Left lung (tissue), 10 donors: ENCODE results near the gene SIGLEC7. TPM values are rescaled to one million over a fixed set of nuclear protein-coding genes. Genes with fewer than 3 reads are reported as not detected.

Experiments
- ATAC-seq: fragments of 200-7000 bp; cut with Tn5 transposase; one replicate; pipeline ENCODE4 v1.9.1; 2020; ENCODE audit warnings: moderate library complexity
- DNase-seq, 4 donors: peaks; one replicate each; pipeline ENCODE4 v3.0.0-alpha.2; 2013 to 2020
- H3K27ac ChIP-seq, 2 donors: fragments of 200-600 bp; sonication (generic) in 1 of 2; one replicate each; pipeline versions ENCODE4 v1.5.0 to v1.8.0; 2020 to 2021
- H3K27me3 ChIP-seq, 2 donors: fragments of 200-600 bp; sonication (generic) in 1 of 2; one replicate each; pipeline versions ENCODE4 v1.5.0 to v1.8.0; 2020 to 2021
- H3K36me3 ChIP-seq, 2 donors: fragments of 200-600 bp; sonication (generic) in 1 of 2; one replicate each; pipeline versions ENCODE4 v1.5.0 to v1.8.0; 2020 to 2021
- H3K4me1 ChIP-seq, 2 donors: fragments of 200-600 bp; one replicate each; pipeline ENCODE4 v1.8.0; 2021
- H3K4me3 ChIP-seq, 2 donors: fragments of 200-600 bp; sonication (generic) in 1 of 2; one replicate each; pipeline versions ENCODE4 v1.5.0 to v1.8.0; 2020 to 2021; ENCODE audit warnings: mild to moderate bottlenecking in 1 of 2
- H3K9me3 ChIP-seq, 2 donors: fragments of 200-600 bp; sonication (generic) in 1 of 2; one replicate each; pipeline versions ENCODE4 v1.5.0 to v1.8.0; 2020 to 2021
- CTCF ChIP-seq, 2 donors: fragments of 200-600 bp; sonication (generic) in 1 of 2; IDR thresholded peaks; one replicate each; pipeline versions ENCODE4 v1.5.0 to v1.8.0; 2021; ENCODE audit warnings: antibody characterized with exemption in 2 of 2
- intact Hi-C, 2 donors: fragments of 100-400 bp; cut with DNase I; formaldehyde crosslinking; loops; one replicate each; pipeline versions ENCODE4 v1.11.2 to v1.14.2; 2022
- polyA plus RNA-seq, 6 donors: library from polyadenylated mRNA; unstranded; fragments of 120-200 nt; gene quantifications; one replicate each; pipeline ENCODE4 v1.2.1, GENCODE V29; 2013; ENCODE audit not compliant: insufficient read length in 6 of 6
- total RNA-seq, 2 donors: library from RNA; stranded (reverse); fragmentation: NEBNext Ultra II Directional; extraction: Animal tissue kit (Norgen Biotek cat#: 25700); gene quantifications; one replicate each; pipeline ENCODE4 v1.2.1, GENCODE V29; 2021
- donor health status: DM: no; HTN: yes; CAD: no.
- donor health status: DM: no; HTN: no; CAD: no.

Gene SIGLEC7
- total and polyA plus RNA-seq, 8 donors = 0.63 to 10.4 (median 0.78) TPM

GRCh38 chr19:51108066-51108804, 33.9 kb upstream of the SIGLEC7 start, which contains the start of gene CTU1:
TSS of gene CTU1 (minus strand) at chr19:51108409. CDS start at chr19:51104569, 3,840 bp downstream.
- intact Hi-C loops = no loop called here
- DNase-seq (peak; percentile 98 to 99 (median 98)), ATAC-seq (peak; percentile 99)
- peaks cover 9 to 57% of the 10 kb centered on the region in 2 donors for H3K4me1 ChIP-seq
- H3K27ac ChIP-seq = peak within 1 kb of the TSS in 1 of 2 donors; percentile 86
- H3K9me3 ChIP-seq = no peaks in the 10 kb centered on the region
- peak within 1 kb of the TSS; percentile 55 to 81 for H3K4me3 ChIP-seq
- H3K36me3 ChIP-seq = peaks cover 0 to 18% of the 10 kb centered on the region in 2 donors
- peak in 1 of 2 donors; percentile 23 for TF ChIP-seq CTCF (IDR thresholded peaks at IDR 0.05)
- no peaks in the 10 kb centered on the region for H3K27me3 ChIP-seq

GRCh38 chr19:51108805-51109146, 33.3 kb upstream of the SIGLEC7 start:
- Histone ChIP-seq H3K27ac (peak overlapping the region in 1 of 2 donors; percentile 86), H3K4me3 (peak overlapping the region; percentile 55 to 81), H3K4me1 (peaks cover 9 to 62% of the 10 kb centered on the region in 2 donors), H3K9me3 (no peaks in the 10 kb centered on the region), H3K36me3 (peaks cover 0 to 12% of the 10 kb centered on the region in 2 donors), H3K27me3 (no peaks in the 10 kb centered on the region)
- no peak for TF ChIP-seq CTCF (IDR thresholded peaks at IDR 0.05)
- intact Hi-C loops = no loop called here
- no peak for DNase-seq
- ATAC-seq = peak; percentile 56

GRCh38 chr19:51110666-51110971, 31.5 kb upstream of the SIGLEC7 start:
- ATAC-seq = no peak

GRCh38 chr19:51111606-51112005, 30.5 kb upstream of the SIGLEC7 start:
- H3K9me3 ChIP-seq = no peaks in the 10 kb centered on the region
- H3K27ac ChIP-seq = no peak overlapping the region
- H3K4me3 ChIP-seq = no peak overlapping the region
- no peaks in the 10 kb centered on the region for H3K27me3 ChIP-seq
- no peak for TF ChIP-seq CTCF (IDR thresholded peaks at IDR 0.05)
- ATAC-seq (no peak), DNase-seq (no peak)
- intact Hi-C loops = no loop called here
- no peaks in the 10 kb centered on the region for H3K36me3 ChIP-seq
- H3K4me1 ChIP-seq = peaks cover 9 to 71% of the 10 kb centered on the region in 2 donors

More at GRCh38 chr19:51110666-51110971, 31.5 kb upstream of the SIGLEC7 start:
- intact Hi-C loops = no loop called here
- no peak overlapping the region for H3K4me3 ChIP-seq
- no peak overlapping the region for H3K27ac ChIP-seq
- H3K4me1 ChIP-seq = peaks cover 9 to 73% of the 10 kb centered on the region in 2 donors
- no peaks in the 10 kb centered on the region for H3K36me3 ChIP-seq
- H3K27me3 ChIP-seq = no peaks in the 10 kb centered on the region
- no peaks in the 10 kb centered on the region for H3K9me3 ChIP-seq
- no peak for TF ChIP-seq CTCF (IDR thresholded peaks at IDR 0.05)
- DNase-seq = peak in 1 of 4 donors; percentile 2

GRCh38 chr19:51114087-51114729, 27.9 kb upstream of the SIGLEC7 start:
- no peak overlapping the region for H3K4me3 ChIP-seq
- intact Hi-C loops = no loop called here
- H3K27me3 ChIP-seq = no peaks in the 10 kb centered on the region
- peaks cover 0 to 55% of the 10 kb centered on the region in 2 donors for H3K4me1 ChIP-seq
- no peak for TF ChIP-seq CTCF (IDR thresholded peaks at IDR 0.05)
- H3K36me3 ChIP-seq = no peaks in the 10 kb centered on the region
- no peaks in the 10 kb centered on the region for H3K9me3 ChIP-seq
- peak overlapping the region in 1 of 2 donors; percentile 88 for H3K27ac ChIP-seq
- DNase-seq = no peak
- ATAC-seq = no peak
